ENCODE measurements around the gene EFCC1.

The EFCC1 gene

DNA sequence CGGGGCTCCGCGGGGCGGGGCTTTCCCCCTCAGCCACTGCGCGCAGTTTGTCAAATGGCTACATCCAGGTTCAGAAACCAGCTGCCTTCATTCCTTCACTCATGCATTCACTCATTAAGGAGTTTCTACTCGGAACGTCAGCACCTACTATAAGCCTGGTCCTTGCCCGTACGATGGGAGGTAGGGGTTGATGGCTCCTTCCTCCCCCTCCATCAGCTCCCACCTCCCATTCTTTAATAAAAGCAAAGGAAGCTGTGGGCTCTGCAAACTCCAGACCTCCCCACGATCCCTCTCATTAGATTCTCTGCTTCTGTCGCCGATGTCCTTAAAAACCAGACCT is 7.0 kb upstream of the EFCC1 start:
- no peak for DNase-seq (ENCODE audit: low read depth in 3 of 3, low spot score in 1 of 3)

DNA sequence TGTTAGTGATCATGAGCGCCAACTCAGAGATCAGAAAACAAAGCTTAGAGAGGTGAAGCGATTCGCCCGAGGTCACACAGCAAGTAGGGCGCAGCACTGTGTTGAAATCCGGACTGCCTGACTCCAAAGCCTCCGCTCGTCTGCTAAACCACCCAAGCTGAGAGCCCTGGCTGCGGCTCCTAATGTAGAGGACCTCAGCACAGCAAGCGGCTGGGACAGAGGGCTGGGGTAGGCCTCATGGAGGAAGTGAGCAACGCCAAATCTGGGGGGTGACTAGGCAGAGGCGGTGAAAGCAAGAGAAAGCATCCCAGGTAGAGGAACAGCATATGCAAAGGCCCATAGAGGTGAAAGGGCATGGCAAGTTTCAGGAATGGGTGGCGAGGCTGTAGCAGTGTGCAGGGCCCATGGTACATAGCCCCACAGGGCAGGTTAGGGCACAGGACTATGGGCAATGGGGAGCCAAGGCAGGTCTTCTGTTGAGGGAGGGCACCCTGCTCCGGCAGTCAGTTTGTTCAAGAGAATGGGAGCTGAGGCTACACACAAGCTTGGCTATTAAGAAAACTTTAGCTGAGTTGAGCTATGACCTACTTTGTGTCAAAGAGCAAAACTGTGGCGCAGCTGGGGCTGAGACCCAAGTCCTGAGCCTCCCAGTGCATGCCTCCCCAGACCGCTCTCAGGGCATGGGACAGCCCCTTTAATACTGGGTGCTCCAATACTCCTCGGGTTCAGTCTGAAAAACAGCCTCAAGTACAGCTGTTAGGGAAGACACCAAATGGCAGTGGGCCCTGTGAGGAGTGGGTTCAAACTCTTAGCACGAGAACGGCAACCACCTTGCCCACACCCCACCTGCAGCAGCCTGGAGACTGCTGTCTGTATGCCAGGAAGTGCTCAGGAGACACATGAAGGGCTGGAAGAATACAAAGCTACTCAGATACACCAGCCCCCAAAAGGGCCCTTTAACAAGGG is 6.2 kb upstream of the EFCC1 start:
- DNase-seq (ENCODE audit: low read depth in 3 of 3, low spot score in 1 of 3), result no peak

DNA sequence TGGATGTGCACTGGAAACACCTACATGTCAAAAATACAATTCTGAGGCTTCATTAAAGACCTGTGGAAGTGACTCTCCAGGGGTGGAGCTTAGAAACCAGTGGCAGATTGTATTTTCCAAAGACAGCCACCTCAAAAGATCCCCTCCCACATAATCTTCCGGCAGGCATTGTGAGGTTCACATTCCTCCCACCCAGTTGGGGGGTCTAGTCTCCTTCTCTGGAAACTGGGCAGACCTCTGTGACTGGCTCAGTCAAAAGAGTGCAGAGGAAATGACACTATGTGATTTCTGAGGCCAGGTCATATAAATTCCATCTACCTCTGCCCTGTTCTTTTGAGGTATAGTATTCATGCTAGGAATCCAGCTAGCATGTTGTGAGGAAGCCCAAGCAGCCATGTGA is 5.4 kb upstream of the EFCC1 start:
- DNase-seq (ENCODE audit: low read depth in 3 of 3, low spot score in 1 of 3), result no peak

DNA sequence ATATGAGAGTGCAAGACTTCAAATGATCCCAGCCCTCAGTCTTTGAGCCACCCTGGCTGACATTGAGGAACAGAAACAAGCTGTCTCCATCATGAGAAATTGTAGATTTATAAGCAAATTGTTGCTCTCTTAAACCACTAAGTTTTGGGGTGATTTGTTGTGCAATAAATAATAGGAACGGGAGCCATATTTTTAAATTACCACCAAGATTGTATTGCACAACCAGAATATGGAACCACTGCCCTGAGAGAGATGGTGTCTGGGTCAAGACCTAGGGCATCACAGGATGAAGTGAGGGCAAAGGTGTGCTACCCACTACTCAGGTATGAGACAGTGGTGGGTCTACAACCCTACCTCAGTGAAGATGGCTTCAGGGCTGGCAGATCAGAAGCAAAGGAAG is 4.9 kb upstream of the EFCC1 start:
- DNase-seq (ENCODE audit: low read depth in 3 of 3, low spot score in 1 of 3), result no peak

DNA sequence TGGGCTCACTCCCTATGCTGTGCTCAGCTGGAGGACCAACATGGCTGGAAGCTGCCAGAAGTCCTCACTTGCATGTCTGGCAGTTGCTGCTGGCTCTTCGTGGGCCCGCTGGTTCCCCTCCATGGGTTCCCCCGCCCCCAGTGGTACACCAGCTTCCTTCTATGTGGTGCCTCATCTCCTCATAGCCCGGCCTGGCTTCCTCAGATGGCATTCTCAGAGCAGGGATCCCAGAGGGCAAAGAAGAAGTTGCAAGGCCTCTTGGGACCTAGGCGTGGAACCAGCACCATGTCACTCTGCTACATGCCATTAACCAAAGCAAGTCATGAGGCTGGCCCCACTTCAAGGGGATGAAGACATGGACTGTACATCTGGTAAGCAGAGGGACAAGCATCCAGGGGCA is 4.4 kb upstream of the EFCC1 start:
- DNase-seq (ENCODE audit: low read depth in 3 of 3, low spot score in 1 of 3), result no peak

DNA sequence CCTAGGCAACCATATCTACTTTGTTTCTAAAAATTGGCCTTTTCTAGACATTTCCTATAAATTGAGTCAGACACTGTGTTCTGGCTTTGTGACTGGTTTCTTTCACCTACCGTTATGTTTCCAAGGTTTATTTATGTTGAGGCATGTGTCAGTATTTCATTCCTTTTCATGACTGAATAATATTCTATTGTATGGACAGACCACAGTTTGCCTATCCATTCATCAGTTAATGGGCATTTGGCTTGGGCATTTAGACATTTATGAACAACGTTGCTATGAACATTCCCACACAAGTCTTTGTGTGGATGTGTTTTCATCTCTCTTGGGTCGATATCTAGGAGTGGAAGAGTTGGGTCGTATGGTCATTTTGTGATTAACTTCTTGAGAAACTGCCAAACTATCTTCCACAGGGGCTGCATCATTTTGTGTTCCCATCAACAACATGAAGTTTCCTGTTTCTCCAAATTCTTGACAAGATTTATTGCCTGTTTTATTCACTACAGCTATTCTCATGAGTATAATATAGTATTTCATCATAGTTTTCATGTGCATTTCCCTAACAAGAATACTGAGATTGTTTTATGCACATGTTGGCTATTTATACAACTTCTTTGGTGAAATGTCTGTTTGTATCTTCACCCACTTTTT is 3.5 kb upstream of the EFCC1 start:
- DNase-seq (ENCODE audit: low read depth in 3 of 3, low spot score in 1 of 3), result no peak

DNA sequence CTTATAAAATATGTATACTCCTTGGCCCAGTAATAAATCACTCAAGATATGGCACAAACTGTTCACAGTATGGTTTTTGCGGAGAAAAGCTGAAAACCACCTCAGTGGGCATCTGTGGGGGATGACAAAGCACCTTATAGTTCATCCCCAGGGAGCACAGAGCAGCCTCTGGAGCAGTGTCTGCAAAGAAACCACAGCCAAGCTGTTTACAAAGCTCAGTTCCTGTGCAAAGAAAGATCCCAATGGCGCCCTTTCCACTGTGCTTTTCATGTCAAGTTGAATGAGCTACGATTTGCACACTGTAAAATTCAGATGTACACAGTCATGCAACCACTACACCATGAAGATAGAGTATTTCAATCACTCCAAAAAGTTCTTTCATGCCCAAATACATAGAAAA is 2.5 kb upstream of the EFCC1 start:
- DNase-seq (ENCODE audit: low read depth in 3 of 3, low spot score in 1 of 3), result no peak

DNA sequence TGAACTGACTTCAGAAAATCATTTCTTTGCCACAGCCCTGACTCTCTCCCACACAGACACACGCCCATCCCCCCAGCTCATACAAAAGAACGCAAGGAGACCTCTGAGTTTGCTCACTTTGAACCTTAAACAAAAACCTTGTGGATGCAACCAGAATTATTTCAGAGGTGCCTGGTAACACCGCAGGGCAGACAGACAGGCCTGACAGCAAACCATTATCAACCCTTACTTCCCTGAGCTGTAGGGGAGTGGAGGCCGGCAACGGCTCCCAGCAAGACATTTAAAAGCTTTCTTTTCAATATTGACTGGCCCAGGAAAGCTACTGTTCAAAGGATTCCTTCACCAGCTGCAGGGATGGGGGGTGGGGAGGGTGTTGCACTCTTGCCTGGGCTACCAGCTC is 2.0 kb upstream of the EFCC1 start:
- no peak for DNase-seq (ENCODE audit: low read depth in 3 of 3, low spot score in 1 of 3)

DNA sequence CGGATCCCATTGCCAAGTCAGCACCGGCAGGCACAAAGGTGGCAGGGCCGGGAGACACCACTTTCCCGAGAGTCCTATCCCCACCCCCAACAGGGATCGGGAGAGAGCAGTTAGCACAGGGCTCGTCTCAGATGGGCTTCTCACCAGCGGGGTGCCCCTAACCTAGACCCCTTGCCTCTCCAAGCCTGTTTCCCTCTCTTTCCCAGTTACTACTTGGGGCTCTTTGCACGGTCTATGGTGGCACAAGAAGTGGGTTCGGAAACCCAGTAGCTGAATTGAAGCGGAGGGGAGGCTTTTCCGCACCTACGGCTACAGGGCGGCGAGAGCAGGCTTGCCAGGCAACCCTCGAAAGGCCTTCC is 383 bp upstream of the EFCC1 start:
- DNase-seq (ENCODE audit: low read depth in 3 of 3, low spot score in 1 of 3), result no peak

DNA sequence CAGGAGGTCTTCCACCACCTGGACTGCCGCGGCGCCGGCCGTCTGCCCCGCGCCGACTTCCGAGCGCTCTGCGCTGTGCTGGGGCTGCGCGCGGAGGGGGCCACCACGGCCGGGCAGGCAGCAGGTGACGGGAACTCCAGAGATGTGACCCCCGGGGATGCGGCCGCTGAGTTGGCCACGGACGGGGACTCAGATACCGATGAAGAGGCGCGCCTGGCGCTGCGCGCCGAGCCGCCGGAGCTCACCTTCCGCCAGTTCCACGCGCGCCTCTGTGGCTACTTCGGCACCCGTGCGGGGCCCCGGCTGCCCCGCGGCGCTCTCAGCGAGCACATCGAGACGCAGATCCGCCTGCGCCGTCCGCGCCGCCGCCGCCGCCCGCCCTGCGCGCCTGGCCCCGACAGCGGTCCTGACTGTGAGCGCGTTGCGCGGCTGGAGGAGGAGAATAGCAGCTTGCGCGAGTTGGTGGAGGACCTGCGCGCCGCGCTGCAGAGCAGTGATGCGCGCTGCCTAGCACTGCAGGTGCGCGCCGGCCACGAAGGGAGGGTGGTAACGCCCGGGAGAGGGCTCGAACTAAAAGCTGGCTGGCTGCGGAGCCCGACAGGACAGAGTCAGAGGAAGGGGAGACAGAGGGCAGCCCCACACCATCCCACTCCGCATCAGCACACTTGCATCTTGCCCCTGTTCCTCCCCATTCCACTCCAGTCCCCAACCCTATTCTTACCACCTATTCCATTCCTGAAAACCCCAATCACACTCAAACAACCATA is 885 bp downstream of the EFCC1 start:
- no peak for DNase-seq (ENCODE audit: low read depth in 3 of 3, low spot score in 1 of 3)

DNA sequence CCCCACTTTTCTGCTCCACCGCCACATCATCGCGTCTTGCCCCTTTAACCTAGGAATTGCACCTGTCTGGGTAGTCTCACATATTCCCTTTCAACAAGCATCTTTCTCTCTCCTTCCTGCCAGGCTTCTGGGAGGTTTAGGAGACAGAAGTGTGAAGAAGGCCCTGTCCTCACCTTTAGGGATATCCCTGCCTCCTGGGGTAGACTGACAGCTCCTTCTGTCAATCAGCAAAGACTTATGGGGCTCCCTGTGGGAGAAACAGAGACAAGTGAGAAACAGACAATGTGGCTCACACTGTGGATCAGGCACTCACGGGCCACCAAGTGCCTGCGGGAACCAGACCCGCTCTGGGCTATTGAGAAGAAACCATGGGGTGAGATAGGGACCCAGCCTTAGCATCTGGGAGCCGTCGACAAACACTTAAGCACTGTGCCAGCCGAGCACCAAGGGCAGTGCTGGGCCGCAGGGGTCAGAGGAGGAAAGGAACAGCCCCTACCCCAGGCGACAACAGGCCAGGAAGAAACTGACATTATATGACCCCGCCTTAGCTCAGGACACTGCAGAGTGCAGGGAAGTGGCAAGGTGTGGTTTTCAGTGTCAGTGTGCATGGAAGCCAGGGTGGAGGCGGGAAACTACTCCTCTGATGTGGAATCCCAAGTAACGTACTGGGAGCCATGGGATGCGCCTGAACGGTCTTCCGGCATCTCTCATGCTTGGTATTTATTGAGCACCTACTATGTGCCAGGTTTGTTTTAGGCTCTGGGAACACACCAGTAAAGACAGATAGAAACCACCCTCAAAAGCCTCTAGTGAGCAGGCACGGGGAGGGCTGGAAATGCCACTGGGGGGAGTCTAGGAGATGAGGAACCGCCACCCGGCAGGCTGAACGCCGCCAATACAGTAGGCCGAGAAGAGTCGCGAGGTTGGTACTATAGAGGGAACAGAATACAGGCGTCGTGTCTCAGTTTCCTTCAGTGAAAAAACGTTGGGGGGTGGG is 1.8 kb downstream of the EFCC1 start:
- DNase-seq (ENCODE audit: low read depth in 3 of 3, low spot score in 1 of 3), result no peak

DNA sequence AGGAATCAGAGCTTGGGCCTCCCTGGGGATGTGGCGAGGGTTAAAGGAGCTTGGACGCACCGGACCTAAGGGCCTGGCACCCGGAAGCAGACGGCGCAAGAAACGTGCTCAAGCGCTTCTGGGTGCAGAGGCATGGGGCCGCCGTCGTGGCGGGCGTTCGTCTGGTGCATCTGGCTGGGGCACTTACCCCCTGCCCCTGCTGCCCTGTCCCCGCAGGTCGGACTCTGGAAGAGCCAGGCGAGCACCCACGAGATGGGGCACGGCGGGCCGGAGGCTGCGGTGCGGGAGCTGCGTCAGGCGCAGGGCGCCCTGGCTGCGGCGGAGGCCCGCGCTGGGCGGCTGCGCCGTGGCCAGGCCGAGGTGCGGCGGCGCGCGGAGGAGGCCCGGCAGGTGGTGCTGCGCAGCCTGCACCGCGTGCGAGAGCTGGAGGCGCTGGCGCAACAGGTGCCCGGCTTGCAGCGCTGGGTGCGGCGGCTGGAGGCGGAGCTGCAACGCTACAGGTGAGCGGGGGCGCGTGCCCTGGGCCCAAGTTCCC is 2.5 kb downstream of the EFCC1 start:
- DNase-seq (ENCODE audit: low read depth in 3 of 3, low spot score in 1 of 3), result peak in 2 of 3 donors; percentile 15 to 31

DNA sequence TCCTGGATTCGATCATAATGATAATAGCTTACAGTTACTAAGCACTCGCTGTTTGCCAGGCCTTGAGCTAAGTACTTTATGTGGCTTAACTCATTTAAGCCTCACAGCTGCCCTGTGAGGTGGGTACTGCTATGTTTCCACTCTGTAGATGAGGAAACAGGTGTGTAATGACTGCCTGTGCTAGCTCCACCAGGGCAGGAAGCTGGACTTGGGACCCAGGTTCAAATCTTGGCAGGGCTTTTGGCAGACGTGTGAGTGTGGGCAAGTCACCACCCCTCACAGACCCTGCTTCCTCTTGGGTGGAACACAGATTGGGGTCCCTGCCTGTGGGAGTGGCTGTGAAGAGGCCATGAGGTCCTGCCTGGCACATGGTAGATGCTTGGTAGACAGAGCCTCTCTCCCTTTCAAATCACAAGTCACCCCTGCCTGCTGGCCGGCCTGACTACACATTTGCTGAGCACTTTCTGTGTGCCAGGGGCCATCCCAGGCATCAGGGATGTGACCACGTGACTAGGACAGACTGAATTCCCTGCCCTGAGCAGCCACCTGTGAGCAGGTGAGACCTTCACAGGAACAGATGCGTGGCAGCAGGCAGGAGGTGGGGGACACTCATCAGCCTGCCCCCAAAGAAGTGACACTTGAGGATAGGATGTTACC is 3.7 kb downstream of the EFCC1 start:
- no peak for DNase-seq (ENCODE audit: low read depth in 3 of 3, low spot score in 1 of 3)

DNA sequence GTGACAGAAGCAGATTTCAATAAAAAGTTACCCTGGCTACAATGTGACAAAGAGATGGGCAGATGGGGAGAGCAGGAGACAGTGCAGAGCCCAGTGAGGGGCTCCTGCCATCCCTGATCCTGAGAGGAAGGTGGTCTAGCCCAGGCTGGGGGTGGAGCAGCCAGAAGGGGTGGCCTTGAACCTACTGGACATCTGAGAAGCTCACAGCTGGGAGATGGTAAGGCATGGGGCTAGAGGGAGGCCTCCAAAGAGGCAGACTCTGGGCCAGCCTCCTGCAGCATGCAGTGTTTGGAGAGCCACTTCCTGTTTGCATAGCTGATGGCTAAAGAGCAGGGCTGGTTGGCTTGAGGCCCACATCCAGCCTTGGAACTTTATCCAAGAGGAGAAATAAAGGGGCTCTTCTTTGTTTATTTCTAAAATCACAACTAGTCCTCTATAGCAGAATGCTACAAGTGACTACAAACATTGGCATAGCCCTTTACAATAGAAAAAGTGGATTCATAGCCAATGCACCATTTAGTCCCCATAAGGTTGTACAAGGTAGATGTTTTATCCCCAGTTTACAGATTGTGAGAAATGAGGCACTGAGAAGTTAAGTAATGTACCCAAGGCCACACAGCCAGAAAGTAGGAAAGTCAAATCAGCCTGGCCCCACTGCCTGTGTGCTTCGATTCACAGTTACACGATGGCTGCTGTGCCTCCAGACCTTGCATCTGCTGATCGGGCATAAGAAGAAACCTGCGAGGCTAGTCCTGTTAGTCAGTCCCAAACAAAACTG is 4.6 kb downstream of the EFCC1 start:
- no peak for DNase-seq (ENCODE audit: low read depth in 3 of 3, low spot score in 1 of 3)

DNA sequence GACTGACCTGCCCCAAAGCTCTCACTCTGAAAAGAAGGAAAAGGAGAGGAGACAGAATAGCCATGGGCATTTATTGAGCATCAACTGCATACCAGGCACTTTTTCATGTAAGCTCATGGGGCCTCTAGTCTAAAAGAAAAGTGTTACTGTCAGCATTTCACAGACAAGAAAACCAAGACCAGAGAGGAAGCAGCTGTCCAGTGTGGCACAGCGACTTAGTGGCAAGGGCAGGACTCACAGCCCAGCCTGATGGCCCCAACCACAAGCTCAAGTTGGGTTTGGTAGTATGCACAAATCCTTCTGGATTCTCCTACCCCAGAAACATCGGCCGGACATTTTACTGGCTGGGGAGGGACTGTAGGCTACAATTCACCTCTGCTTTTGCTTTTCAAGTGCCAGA is 5.8 kb downstream of the EFCC1 start:
- no peak for DNase-seq (ENCODE audit: low read depth in 3 of 3, low spot score in 1 of 3)

DNA sequence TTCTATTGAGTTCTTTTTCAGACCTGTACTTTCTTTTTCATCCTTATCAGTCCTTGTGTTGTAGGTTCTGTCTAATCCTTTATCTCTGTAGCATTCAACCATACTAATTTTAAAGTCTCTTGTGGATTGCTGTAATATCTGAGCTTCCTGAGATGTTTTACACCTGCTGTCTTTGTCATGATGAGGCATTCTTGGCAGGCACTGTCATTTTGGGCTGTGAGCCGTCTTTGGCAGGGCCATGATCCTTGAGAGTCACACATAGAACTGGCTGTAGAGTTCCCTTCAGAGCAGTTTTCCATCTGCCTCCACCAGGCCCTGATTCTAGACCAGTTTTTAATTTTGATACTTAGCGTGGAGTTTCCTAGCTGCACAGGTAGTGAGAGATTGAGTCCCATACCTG is 6.7 kb downstream of the EFCC1 start:
- DNase-seq (ENCODE audit: low read depth in 3 of 3, low spot score in 1 of 3), result no peak

DNA sequence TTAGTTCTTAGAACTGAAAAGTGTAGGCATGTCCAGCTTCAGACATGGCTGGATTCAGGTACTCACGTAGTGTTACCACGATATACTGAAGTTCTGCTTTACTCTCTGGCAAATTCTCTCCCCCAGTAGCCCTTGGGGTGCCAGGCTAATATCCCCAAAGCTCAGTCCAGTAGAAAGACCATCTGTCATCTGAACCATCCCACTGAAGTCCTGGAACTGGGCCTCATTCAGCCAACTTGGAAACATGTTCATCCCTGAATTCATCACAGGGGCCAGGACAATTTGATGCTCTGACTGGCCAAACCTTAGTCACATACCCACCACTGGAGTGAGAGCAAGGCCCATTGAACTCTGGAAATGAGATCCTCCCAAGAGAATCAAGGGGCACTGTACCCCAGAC is 8.2 kb downstream of the EFCC1 start:
- DNase-seq (ENCODE audit: low read depth in 3 of 3, low spot score in 1 of 3), result no peak

DNA sequence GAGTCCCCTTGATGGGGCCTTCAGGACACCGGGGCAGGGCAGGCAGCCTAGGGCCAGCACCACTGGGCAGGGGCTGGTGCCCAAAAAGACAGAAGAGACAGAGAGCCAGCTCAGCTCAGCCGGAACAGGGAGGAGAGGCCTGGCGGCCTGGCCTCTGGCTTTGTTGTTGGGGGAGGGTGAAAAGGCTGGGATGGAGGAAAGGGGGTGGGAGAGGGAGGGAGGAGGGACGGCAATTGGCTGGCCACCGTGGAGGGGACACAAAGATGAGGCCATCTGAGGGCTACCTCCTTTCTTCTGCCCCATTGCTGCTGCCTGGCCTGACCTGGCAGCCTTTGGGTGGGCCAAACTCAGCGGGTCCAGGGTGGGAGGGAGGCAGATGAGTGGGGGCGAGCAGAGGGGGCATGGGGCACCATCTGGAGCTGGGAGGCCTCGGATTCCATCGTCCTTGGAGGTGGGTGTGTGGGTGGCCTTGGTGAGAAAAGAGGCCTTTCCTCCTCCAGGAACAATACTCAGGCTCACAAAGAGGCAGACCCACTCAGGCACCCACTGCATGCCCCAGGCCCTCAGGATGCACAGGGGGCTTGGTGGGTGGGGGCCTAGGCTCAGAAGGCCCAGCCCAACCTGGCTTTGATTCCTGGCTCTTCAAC is 9.3 kb downstream of the EFCC1 start:
- DNase-seq (ENCODE audit: low read depth in 3 of 3, low spot score in 1 of 3), result no peak

DNA sequence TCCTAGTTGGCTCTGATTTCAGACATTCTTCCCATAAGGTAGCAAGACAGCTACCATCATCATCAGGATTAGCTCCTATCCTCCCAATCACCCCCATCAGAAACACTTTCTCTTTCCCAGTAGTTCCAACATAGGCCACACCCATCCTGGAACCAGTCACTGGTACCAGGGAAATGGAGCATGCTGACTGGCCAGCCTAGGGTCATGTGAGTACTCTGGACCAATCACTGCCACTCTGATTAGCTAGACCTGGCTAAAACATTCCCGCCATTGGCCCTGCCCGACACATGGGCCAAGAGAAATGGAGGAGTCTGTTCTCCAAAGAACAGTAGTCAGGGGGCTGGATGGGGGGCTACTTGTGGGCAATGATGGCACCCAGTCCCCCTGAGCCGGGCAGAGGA is 12.4 kb downstream of the EFCC1 start:
- no peak for DNase-seq (ENCODE audit: low read depth in 3 of 3, low spot score in 1 of 3)
